ENCODE measurements around the gene SELENOM.

Gene SELENOM

GRCh38 chr22:31092161-31092560, 15.2 kb downstream of the SELENOM start:
- DNase-seq (ENCODE audit: low read depth), result no peak
- TF ChIP-seq CTCF (conservative IDR thresholded peaks at IDR 0.05; ENCODE audit: low read depth, low read length), result no peak

GRCh38 chr22:31091106-31091975, 16.0 kb downstream of the SELENOM start:
- DNase-seq (ENCODE audit: low read depth), result no peak
- no peak overlapping the region for H3K4me3 ChIP-seq (ENCODE audit: low read depth, low read length)
- no peak for TF ChIP-seq CTCF (conservative IDR thresholded peaks at IDR 0.05; ENCODE audit: low read depth, low read length)

More at GRCh38 chr22:31092161-31092560, 15.2 kb downstream of the SELENOM start:
- no peak overlapping the region for H3K4me3 ChIP-seq (ENCODE audit: low read depth, low read length)

- DNase-seq (ENCODE audit: low read depth), result no peak
- no peak for TF ChIP-seq CTCF (conservative IDR thresholded peaks at IDR 0.05; ENCODE audit: low read depth, low read length)
- H3K4me3 ChIP-seq (ENCODE audit: low read depth, low read length), result no peak overlapping the region
These were observed 16.9 kb downstream of the SELENOM start for GRCh38 chr22:31090217-31091085.

GRCh38 chr22:31089160-31090100, 17.9 kb downstream of the SELENOM start:
- H3K4me3 ChIP-seq (ENCODE audit: low read depth, low read length), result no peak overlapping the region
- peak; percentile 92 for TF ChIP-seq CTCF (conservative IDR thresholded peaks at IDR 0.05; ENCODE audit: low read depth, low read length)
- peak; percentile 61 for DNase-seq (ENCODE audit: low read depth)

- no peak overlapping the region for H3K4me3 ChIP-seq (ENCODE audit: low read depth, low read length)
- DNase-seq (ENCODE audit: low read depth), result no peak
- TF ChIP-seq CTCF (conservative IDR thresholded peaks at IDR 0.05; ENCODE audit: low read depth, low read length), result no peak
These were observed 19.0 kb downstream of the SELENOM start for GRCh38 chr22:31088233-31088986.
